Esophagus muscularis mucosa (tissue), 3 donors: ENCODE data around the gene SCFD2.

Source experiments
- EP300 ChIP-seq: sonication (generic); formaldehyde crosslinking; IDR thresholded peaks from one replicate; pipeline ENCODE4 v1.6.1; 2017; ENCODE audit warnings: antibody characterized with exemption
- POLR2AphosphoS5 ChIP-seq, 2 donors: sonication (generic); formaldehyde crosslinking; IDR thresholded peaks; one replicate each; pipeline ENCODE4 v1.6.1; 2017; ENCODE audit warnings: antibody characterized with exemption in 2 of 2

DNA sequence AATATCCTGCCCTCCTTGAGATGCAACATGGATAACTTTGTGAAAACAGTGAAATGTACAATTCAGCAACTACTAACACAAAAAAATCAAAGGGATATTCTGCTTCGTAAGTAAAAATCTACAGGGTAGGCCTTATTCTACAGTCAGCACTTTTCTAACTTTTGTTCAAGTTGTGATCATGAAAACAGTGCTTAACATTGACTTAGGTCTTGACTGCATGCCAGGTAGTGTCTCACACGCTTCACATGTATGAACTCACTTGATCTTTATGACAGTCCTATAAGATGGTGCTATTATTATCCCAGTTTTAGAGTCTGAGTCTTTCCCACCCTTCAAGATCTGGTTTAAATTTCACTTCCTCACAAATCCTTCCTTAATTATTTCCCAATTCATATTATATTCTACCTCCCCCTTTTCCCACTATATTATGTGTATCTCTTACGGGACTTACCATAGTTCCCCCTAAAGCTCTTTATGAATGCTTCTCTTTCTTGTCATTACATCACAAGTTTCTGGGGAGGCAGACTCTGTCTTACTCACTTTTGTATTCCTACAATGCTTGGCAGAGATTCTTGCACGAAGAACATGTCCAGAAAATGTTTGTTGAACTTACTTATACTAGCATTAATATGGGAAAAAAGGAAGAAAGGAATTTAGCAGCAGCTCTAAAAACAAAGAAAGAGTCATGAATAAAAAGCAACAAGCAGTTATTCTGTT, 179.8 kb downstream of the SCFD2 start:
- TF ChIP-seq POLR2AphosphoS5 (IDR thresholded peaks at IDR 0.05) (no peak), EP300 (no peak)
